GM23338 (cell line): ENCODE measurements around the gene NT5C.

Source experiments
- CREB1 ChIP-seq: fragments of 250-450 bp; sonication (Bioruptor Pico); IDR thresholded peaks from 2 replicates; pipeline ENCODE4 v1.5.0; 2020; ENCODE audit warnings: low read depth, mild to moderate bottlenecking, moderate library complexity
- CTCF ChIP-seq, 2 experiments: fragments of 200-600 bp in 1 of 2; sonication (generic) in 1 of 2; conservative IDR thresholded peaks; 2 replicates each; pipeline versions ENCODE4 v1.5.1 to v1.6.1; 2016 to 2017; ENCODE audit warnings: antibody characterized with exemption in 2 of 2, low read depth in 2 of 2, mild to moderate bottlenecking in 2 of 2, moderate library complexity in 1 of 2
- ETS1 ChIP-seq: IDR thresholded peaks from 2 replicates; pipeline ENCODE4 v1.6.1; 2016; ENCODE audit warnings: antibody characterized with exemption
- EZH2 ChIP-seq: fragments of 200-600 bp; sonication (generic); IDR thresholded peaks from one replicate; pipeline ENCODE4 v1.8.0; 2017; ENCODE audit warnings: antibody characterized with exemption, mild to moderate bottlenecking, low read depth; ENCODE audit not compliant: unreplicated experiment
- EZH2phosphoT487 ChIP-seq: fragments of 200-600 bp; sonication (generic); IDR thresholded peaks from one replicate; pipeline ENCODE4 v1.8.1; 2018; ENCODE audit warnings: antibody characterized with exemption; ENCODE audit not compliant: unreplicated experiment
- NANOG ChIP-seq: IDR thresholded peaks from 2 replicates; pipeline ENCODE4 v1.6.1; 2016; ENCODE audit warnings: antibody characterized with exemption, borderline replicate concordance
- POLR2AphosphoS5 ChIP-seq: IDR thresholded peaks from 2 replicates; pipeline ENCODE4 v1.6.1; 2016; ENCODE audit warnings: antibody characterized with exemption, low read depth
- REST ChIP-seq: IDR thresholded peaks from one replicate; pipeline ENCODE4 v1.6.1; 2018; ENCODE audit warnings: antibody characterized with exemption; ENCODE audit not compliant: unreplicated experiment
- ZNF114 ChIP-seq: fragments of 250-450 bp; sonication (Bioruptor Pico); IDR thresholded peaks from 2 replicates; pipeline ENCODE4 v1.5.0; 2020; ENCODE audit warnings: mild to moderate bottlenecking, moderate library complexity

GRCh38 chr17:75128694-75129505 is 2.6 kb downstream of the NT5C start:
- no peak for TF ChIP-seq EZH2
- TF ChIP-seq CTCF (conservative IDR thresholded peaks at IDR 0.05; ENCODE audit: low read depth in 2 of 2), result no peak
- TF ChIP-seq EZH2phosphoT487, result no peak
- TF ChIP-seq CREB1 (CRISPR knock-in tag), result no peak
- no peak for TF ChIP-seq REST
- peak; percentile 20; the same call in 1 of the 2 replicates for TF ChIP-seq POLR2AphosphoS5
- no peak for TF ChIP-seq ZNF114
- TF ChIP-seq NANOG, result no peak
- no peak for TF ChIP-seq ETS1
